ENCODE results near the gene KRT16.

DNA sequence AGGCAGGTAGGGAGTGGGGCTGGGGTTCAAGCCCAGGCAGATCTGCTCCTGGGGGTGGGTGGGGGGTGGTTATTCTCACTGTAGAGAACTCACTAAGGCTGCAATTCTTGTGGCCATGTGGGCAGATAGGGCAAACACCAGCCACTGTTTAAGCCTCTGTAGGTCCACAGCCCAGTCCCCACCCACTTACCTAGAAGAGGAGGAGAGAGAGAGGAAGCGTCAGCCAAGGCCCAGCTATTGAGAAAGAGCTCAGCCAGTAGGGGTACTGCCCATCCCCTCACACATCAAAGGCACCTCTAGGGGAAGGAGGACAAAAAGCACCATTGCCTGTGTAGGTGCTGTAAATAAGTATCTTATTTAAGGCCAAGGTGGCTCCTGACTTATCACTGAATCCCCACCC, 12.9 kb downstream of the KRT16 start:
- TF ChIP-seq, protein P1, sequence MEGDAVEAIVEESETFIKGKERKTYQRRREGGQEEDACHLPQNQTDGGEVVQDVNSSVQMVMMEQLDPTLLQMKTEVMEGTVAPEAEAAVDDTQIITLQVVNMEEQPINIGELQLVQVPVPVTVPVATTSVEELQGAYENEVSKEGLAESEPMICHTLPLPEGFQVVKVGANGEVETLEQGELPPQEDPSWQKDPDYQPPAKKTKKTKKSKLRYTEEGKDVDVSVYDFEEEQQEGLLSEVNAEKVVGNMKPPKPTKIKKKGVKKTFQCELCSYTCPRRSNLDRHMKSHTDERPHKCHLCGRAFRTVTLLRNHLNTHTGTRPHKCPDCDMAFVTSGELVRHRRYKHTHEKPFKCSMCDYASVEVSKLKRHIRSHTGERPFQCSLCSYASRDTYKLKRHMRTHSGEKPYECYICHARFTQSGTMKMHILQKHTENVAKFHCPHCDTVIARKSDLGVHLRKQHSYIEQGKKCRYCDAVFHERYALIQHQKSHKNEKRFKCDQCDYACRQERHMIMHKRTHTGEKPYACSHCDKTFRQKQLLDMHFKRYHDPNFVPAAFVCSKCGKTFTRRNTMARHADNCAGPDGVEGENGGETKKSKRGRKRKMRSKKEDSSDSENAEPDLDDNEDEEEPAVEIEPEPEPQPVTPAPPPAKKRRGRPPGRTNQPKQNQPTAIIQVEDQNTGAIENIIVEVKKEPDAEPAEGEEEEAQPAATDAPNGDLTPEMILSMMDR (IDR thresholded peaks at IDR 0.05): no peak
- TF ChIP-seq POLR2A (IDR thresholded peaks at IDR 0.05) (no peak), POLR2AphosphoS5 (IDR thresholded peaks at IDR 0.05) (no peak), EP300 (IDR thresholded peaks at IDR 0.05) (no peak)
